Measurements from ENCODE around the gene SPEF2. TPM values are rescaled to one million over a fixed set of nuclear protein-coding genes. Genes with fewer than 3 reads are reported as not detected.

Gene SPEF2
- total and polyA plus RNA-seq, 9 of the 15 experiments (the other 6 are each of a cell fraction or from before 2014, with no cell fraction given) = 0.11 to 0.62 (median 0.20) TPM; not detected in 2

DNA sequence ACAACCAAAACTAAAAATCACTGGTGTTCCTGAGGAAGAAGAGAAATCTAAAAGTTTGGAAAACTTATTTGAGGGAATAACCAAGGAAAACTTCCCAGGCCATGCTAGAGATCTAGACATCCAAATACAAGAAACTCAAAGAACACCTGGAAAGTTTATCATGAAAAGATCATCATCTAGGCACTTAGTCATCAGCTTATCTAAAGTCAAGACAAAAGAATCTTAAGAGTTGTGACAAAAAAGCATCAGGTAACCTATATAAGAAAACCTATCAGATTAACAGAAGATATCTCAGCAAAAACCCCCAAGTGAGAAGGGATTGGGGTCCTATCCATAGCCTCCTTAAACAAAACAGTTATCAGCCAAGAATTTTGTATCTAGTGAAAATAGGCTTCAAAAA lies 17.1 kb upstream of the SPEF2 start:
- ATAC-seq = no peak
- no peak overlapping the region for H2AFZ ChIP-seq (ENCODE audit: low read depth, low read length)
- BruUV-seq (replicated peaks) = no TSS peak
- H3K36me3 ChIP-seq (ENCODE audit: control insufficient read depth, insufficient read depth, low read length) = no peaks in the 10 kb centered on the region
- H3K27ac ChIP-seq (ENCODE audit: extremely low read depth, low read depth, low read length) = no peak overlapping the region
- FAIRE-seq = no peak
- no peaks in the 10 kb centered on the region for H3K27me3 ChIP-seq (ENCODE audit: control insufficient read depth in 2 of 2, insufficient read depth in 2 of 2, low read length in 2 of 2)
- H3K9ac ChIP-seq (ENCODE audit: insufficient read depth in 1 of 2, low read depth in 2 of 2, low read length in 2 of 2) = no peak overlapping the region
- no peaks in the 10 kb centered on the region for H3K9me1 ChIP-seq (ENCODE audit: control insufficient read depth, insufficient read depth, low read length)
- DNase-seq (ENCODE audit: extremely low read depth in 1 of 4, low spot score in 3 of 4) = no peak
- H3K4me2 ChIP-seq (ENCODE audit: insufficient read depth, low read length) = no peak overlapping the region
- H3K4me3 ChIP-seq = no peak overlapping the region
- no peaks in the 10 kb centered on the region; the same call in 1 of the 2 replicates for H3K9me3 ChIP-seq (replicated peaks; ENCODE audit: control insufficient read depth, insufficient read depth, low read depth, low read length)
- no peaks in the 10 kb centered on the region for H3K79me2 ChIP-seq (ENCODE audit: control insufficient read depth, insufficient read depth, low read length)
- no peaks in the 10 kb centered on the region for H4K20me1 ChIP-seq (replicated peaks; ENCODE audit: control insufficient read depth, insufficient read depth, low read length)
- in situ Hi-C loops (cut with MboI) (no loop called here), intact Hi-C loops (cut with micrococcal nuclease) (no loop called here)
- H3K4me1 ChIP-seq (replicated peaks in 1 of 2; ENCODE audit: control insufficient read depth in 2 of 2, insufficient read depth in 2 of 2, low read length in 2 of 2) = no peaks in the 10 kb centered on the region
- ChIA-PET CTCF (ENCODE audit: low intra/inter-chr PET ratio) (no interaction called here), POLR2A (no interaction called here)
- TF ChIP-seq ZKSCAN1 (IDR thresholded peaks at IDR 0.05; ENCODE audit: low read depth, low read length) = no peak
- TF ChIP-seq, protein P1, sequence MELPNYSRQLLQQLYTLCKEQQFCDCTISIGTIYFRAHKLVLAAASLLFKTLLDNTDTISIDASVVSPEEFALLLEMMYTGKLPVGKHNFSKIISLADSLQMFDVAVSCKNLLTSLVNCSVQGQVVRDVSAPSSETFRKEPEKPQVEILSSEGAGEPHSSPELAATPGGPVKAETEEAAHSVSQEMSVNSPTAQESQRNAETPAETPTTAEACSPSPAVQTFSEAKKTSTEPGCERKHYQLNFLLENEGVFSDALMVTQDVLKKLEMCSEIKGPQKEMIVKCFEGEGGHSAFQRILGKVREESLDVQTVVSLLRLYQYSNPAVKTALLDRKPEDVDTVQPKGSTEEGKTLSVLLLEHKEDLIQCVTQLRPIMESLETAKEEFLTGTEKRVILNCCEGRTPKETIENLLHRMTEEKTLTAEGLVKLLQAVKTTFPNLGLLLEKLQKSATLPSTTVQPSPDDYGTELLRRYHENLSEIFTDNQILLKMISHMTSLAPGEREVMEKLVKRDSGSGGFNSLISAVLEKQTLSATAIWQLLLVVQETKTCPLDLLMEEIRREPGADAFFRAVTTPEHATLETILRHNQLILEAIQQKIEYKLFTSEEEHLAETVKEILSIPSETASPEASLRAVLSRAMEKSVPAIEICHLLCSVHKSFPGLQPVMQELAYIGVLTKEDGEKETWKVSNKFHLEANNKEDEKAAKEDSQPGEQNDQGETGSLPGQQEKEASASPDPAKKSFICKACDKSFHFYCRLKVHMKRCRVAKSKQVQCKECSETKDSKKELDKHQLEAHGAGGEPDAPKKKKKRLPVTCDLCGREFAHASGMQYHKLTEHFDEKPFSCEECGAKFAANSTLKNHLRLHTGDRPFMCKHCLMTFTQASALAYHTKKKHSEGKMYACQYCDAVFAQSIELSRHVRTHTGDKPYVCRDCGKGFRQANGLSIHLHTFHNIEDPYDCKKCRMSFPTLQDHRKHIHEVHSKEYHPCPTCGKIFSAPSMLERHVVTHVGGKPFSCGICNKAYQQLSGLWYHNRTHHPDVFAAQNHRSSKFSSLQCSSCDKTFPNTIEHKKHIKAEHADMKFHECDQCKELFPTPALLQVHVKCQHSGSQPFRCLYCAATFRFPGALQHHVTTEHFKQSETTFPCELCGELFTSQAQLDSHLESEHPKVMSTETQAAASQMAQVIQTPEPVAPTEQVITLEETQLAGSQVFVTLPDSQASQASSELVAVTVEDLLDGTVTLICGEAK (IDR thresholded peaks at IDR 0.05) = no peak
- TF ChIP-seq, protein P1 (CRISPR knock-in tag; IDR thresholded peaks at IDR 0.05) = no peak
- TF ChIP-seq CCNT2 (IDR thresholded peaks at IDR 0.05; ENCODE audit: borderline replicate concordance, extremely low read depth, insufficient read length, low read depth, low read length) = no peak
- no peak for TF ChIP-seq SIX5 (IDR thresholded peaks at IDR 0.05; ENCODE audit: borderline replicate concordance in 1 of 2, insufficient read depth in 1 of 2, low read depth in 1 of 2, low read length in 2 of 2)
- TF ChIP-seq, protein P2, sequence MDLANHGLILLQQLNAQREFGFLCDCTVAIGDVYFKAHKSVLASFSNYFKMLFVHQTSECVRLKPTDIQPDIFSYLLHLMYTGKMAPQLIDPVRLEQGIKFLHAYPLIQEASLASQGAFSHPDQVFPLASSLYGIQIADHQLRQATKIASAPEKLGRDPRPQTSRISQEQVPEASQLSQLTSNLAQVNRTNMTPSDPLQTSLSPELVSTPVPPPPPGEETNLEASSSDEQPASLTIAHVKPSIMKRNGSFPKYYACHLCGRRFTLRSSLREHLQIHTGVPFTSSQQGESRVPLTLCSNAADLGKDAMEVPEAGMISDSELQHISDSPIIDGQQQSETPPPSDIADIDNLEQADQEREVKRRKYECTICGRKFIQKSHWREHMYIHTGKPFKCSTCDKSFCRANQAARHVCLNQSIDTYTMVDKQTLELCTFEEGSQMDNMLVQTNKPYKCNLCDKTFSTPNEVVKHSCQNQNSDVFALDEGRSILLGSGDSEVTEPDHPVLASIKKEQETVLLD (IDR thresholded peaks at IDR 0.05) = no peak
- TF ChIP-seq BMI1 (IDR thresholded peaks at IDR 0.05; ENCODE audit: low read length) = no peak
- no peak for TF ChIP-seq IRF2 (CRISPR knock-in tag; IDR thresholded peaks at IDR 0.05)
- TF ChIP-seq GABPB2 (CRISPR knock-in tag; conservative IDR thresholded peaks at IDR 0.05) = no peak
- TF ChIP-seq SP1 (CRISPR knock-in tag; IDR thresholded peaks at IDR 0.05) = no peak
- no peak for TF ChIP-seq DIDO1 (tag; IDR thresholded peaks at IDR 0.05; ENCODE audit: low read depth)
- TF ChIP-seq CHD1 (IDR thresholded peaks at IDR 0.05; ENCODE audit: low read length) = no peak
- no peak for TF ChIP-seq ZNF217 (CRISPR knock-in tag; IDR thresholded peaks at IDR 0.05)
- no peak for TF ChIP-seq BRCA1 (IDR thresholded peaks at IDR 0.05)
- TF ChIP-seq BRCA1 (CRISPR knock-in tag; IDR thresholded peaks at IDR 0.05) = no peak
